SJSA1 (cell line): Measurements from ENCODE around the gene HMGCL. TPM values are rescaled to one million over a fixed set of nuclear protein-coding genes. Genes with fewer than 3 reads are reported as not detected.
A peak's percentile ranks its signal among the peaks of the same experiment; 100 is the strongest.

ENCODE experiments used
- DNase-seq, 2 experiments: peaks; one replicate each; pipeline ENCODE4 v3.0.0-alpha.2; 2015 to 2020; ENCODE audit warnings: low spot score in 2 of 2, low read depth in 1 of 2
- H3K27ac ChIP-seq: fragments of 250-450 bp; sonication (Bioruptor Pico); 2 replicates; pipeline ENCODE4 v1.5.1; 2020; ENCODE audit warnings: mild to moderate bottlenecking, moderate library complexity
- H3K27me3 ChIP-seq: fragments of 250-450 bp; sonication (Bioruptor Pico); replicated peaks from 2 replicates; pipeline ENCODE4 v1.5.1; 2020; ENCODE audit warnings: mild to moderate bottlenecking, moderate library complexity
- H3K36me3 ChIP-seq: fragments of 250-450 bp; sonication (Bioruptor Pico); 2 replicates; pipeline ENCODE4 v1.5.1; 2020; ENCODE audit warnings: mild to moderate bottlenecking
- H3K4me1 ChIP-seq: fragments of 250-450 bp; sonication (Bioruptor Pico); replicated peaks from 2 replicates; pipeline ENCODE4 v1.6.1; 2021; ENCODE audit warnings: mild to moderate bottlenecking
- H3K4me3 ChIP-seq: fragments of 250-450 bp; sonication (Bioruptor Pico); 2 replicates; pipeline ENCODE4 v1.5.1; 2020; ENCODE audit warnings: mild to moderate bottlenecking
- H3K9me3 ChIP-seq: fragments of 250-450 bp; sonication (Bioruptor Pico); replicated peaks from 2 replicates; pipeline ENCODE4 v1.5.1; 2020; ENCODE audit warnings: mild to moderate bottlenecking
- total RNA-seq: library from RNA; depleted of rRNA; stranded (reverse); fragments of >200 nt; shearing (Covaris generic); gene quantifications from 2 replicates; pipeline ENCODE4 v1.2.3, GENCODE V29; 2014; rRNA removed

HMGCL gene
- total RNA-seq, 1 experiment from 2014 or later = 35.9 TPM

DNA sequence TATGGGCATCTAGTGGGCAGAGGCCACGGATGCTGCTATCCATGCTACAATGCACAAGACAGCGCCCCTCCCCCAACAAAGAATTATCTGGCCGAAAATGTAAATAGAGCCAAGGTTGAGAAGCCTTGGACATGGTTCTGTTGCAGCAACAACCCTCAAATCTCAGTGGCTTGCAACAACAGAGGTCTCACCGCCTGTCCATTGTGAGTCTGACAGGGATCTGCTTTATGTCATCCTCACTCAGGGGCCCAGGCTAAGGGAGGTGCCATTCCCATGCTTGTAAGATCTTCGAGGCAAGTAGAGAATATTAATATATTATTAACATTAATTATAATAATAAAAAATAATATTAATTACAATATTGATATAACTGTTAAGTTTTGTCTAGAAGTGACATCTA, 56.5 kb downstream of the HMGCL start:
- H3K27me3 ChIP-seq = no peaks in the 10 kb centered on the region
- peaks cover 20% of the 10 kb centered on the region for H3K36me3 ChIP-seq
- no peaks in the 10 kb centered on the region for H3K4me1 ChIP-seq
- H3K4me3 ChIP-seq = no peak overlapping the region
- no peak overlapping the region for H3K27ac ChIP-seq
- no peaks in the 10 kb centered on the region for H3K9me3 ChIP-seq
- no peak for DNase-seq

DNA sequence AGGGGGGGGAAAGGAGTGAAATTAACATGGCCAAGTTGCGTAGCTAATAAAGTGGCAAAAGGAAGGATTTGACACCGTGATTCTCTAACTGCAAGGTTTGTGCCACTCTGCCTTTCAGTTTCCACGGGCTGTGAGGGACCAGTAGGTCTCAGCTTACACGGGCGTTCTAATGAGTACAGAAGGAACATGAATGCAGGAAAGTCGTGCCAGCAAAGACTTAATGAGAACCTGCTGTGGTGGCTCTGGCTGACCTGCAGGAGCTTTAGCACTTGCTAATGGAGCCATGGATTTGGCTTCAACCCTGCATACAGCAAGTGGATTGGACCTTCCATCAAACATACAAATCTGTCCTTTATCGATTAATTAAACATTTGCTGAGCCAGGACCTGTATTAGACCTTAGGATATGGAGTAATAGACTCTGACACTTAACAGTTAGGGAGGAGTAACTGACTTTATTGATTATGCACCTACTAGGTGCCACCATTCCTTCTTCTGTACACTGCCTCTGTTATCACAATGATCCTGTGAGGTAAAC, 62.1 kb downstream of the HMGCL start:
- Histone ChIP-seq H3K4me3 (no peak overlapping the region), H3K9me3 (no peaks in the 10 kb centered on the region; the same call in 1 of the 2 replicates), H3K27ac (no peak overlapping the region), H3K4me1 (no peaks in the 10 kb centered on the region), H3K36me3 (peaks cover 69% of the 10 kb centered on the region), H3K27me3 (no peaks in the 10 kb centered on the region)
- DNase-seq = no peak

DNA sequence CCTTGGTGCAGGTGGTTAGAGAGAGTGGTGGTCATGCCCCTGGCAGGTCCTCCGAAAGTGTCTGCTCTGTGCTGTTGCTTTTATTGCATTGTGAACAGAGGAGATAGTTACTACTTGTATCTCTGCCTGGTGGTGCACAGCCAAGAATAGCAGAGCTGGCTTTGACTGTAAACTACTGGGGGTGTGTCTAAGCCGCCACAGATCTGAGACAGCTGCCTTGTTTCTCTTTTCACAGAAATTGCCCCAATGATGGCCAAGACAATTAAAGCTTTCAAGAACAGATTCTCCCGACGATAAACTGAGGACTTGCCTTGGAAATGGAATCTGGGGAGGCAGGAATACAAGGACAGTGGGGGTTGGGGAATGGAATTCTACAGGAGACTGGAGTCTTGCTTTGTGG, 66.0 kb downstream of the HMGCL start:
- H3K27me3 ChIP-seq = no peaks in the 10 kb centered on the region
- no peak overlapping the region for H3K27ac ChIP-seq
- no peaks in the 10 kb centered on the region for H3K4me1 ChIP-seq
- DNase-seq = no peak
- H3K36me3 ChIP-seq = peaks cover 95% of the 10 kb centered on the region
- H3K4me3 ChIP-seq = no peak overlapping the region
- H3K9me3 ChIP-seq = no peaks in the 10 kb centered on the region; the same call in 1 of the 2 replicates

DNA sequence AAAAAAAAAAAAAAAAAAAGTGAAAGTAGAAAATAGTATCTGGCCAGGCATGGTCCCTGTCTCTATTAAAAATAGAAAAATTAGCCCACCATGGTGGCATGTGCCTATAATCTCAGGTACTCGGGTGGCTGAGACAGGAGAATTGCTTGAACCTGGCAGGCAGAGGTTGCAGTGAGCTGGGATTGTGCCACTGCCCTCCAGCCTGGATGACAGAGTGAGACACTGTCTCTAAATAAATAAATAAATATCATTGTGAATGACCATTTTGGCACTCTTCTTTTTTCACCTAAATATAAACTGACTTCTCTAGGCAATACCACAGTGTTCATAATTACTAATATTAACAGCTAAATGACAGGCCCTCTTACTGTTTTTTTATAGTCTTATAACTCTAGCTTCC, 67.4 kb downstream of the HMGCL start:
- no peak overlapping the region for H3K4me3 ChIP-seq
- no peaks in the 10 kb centered on the region; the same call in 1 of the 2 replicates for H3K9me3 ChIP-seq
- no peak for DNase-seq
- H3K4me1 ChIP-seq = no peaks in the 10 kb centered on the region
- no peaks in the 10 kb centered on the region for H3K27me3 ChIP-seq
- peaks cover 97% of the 10 kb centered on the region for H3K36me3 ChIP-seq
- no peak overlapping the region for H3K27ac ChIP-seq

DNA sequence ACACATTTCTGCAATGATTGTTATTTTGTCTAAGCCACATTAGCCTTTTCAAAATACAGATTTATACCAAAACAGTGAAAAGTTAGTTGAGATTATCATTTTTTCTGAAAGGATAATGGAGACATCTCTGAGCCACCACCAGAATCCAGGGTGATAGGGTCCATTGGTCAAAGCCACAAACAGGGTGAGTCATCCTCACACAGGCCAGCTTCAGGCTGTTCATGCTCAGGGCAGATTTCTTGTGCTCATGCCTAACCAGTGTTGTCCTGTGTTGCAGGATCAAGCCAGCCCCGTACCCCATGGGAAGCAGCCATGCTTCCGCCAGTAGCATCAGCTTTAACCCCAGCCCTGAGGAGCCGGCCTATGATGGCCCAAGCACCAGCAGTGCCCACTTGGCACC, 68.6 kb downstream of the HMGCL start:
- H3K4me1 ChIP-seq = no peaks in the 10 kb centered on the region
- no peak overlapping the region for H3K27ac ChIP-seq
- no peaks in the 10 kb centered on the region for H3K27me3 ChIP-seq
- peaks cover 98% of the 10 kb centered on the region for H3K36me3 ChIP-seq
- no peak overlapping the region for H3K4me3 ChIP-seq
- DNase-seq = peak in 1 of 2 experiments; percentile 46
- no peaks in the 10 kb centered on the region; the same call in 1 of the 2 replicates for H3K9me3 ChIP-seq

DNA sequence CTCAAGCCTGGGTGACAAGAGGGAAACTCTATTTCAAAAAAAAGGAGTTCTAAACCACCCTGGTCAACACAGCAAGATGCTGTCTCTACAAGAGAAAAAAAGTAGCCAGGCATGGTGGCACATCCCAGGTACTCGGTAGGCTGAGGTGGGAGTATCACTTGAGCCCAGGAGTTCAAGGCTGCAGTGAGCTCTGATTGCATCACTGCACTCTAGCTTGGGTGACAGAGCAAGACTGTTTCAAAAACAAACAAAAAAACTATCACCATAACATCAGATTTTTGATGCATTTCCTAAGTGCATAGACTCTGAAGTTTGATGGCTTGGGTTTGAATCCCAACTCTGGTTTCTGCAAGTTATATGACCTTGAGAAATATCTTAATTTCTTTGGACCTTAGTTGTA, 72.3 kb downstream of the HMGCL start:
- no peaks in the 10 kb centered on the region for H3K9me3 ChIP-seq
- H3K27me3 ChIP-seq = no peaks in the 10 kb centered on the region
- peaks cover 95% of the 10 kb centered on the region for H3K36me3 ChIP-seq
- no peak for DNase-seq
- no peaks in the 10 kb centered on the region for H3K4me1 ChIP-seq
- no peak overlapping the region for H3K4me3 ChIP-seq
- H3K27ac ChIP-seq = no peak overlapping the region

Other genes starting within 250 kb of the HMGCL start
- gene RPL11, start 133.6 kb downstream of the HMGCL start, total RNA-seq = 1,018 and 1,165 TPM in 2 replicates
- 46.0 and 63.4 TPM in 2 replicates for gene ELOA, start 82.0 kb downstream of the HMGCL start, total RNA-seq
- 105 and 112 TPM in 2 replicates for gene PITHD1, start 47.0 kb downstream of the HMGCL start, total RNA-seq
- 42.4 and 46.6 TPM in 2 replicates for gene LYPLA2, start 34.3 kb downstream of the HMGCL start, total RNA-seq
- 31.5 and 55.4 TPM in 2 replicates for gene GALE, start 24.7 kb downstream of the HMGCL start, total RNA-seq
- 2.3 and 3.9 TPM in 2 replicates for gene FUCA1, start 42.9 kb upstream of the HMGCL start, total RNA-seq
- gene CNR2, start 87.9 kb upstream of the HMGCL start, total RNA-seq = 0.08 TPM in 1 of 2 replicates, not detected in the other
- 123 and 145 TPM in 2 replicates for gene PNRC2, start 134.4 kb upstream of the HMGCL start, total RNA-seq
- 145 and 147 TPM in 2 replicates for gene SRSF10, start 154.9 kb upstream of the HMGCL start, total RNA-seq